HEK293T (cell line): ENCODE results near the gene CLIC4.

Source experiments
- CTCF ChIA-PET: fragments of 350-600 bp; formaldehyde crosslinking; extraction: SDS; loops from one replicate; lab custom pipeline; 2021; ENCODE audit warnings: antibody characterized with exemption, inconsistent platforms; lab: Yijun Ruan, JAX
- POLR2A ChIA-PET: fragments of 350-600 bp; formaldehyde crosslinking; extraction: SDS; loops from one replicate; lab custom pipeline; 2020; ENCODE audit warnings: antibody characterized with exemption, inconsistent platforms; lab: Yijun Ruan, JAX
- DNase-seq: peaks from one replicate; pipeline ENCODE4 v3.0.0; 2012; ENCODE audit warnings: mixed read lengths; ENCODE audit errors: extremely low spot score
- ARNT ChIP-seq: fragments of 450-650 bp; IDR thresholded peaks from 2 replicates; pipeline ENCODE4 v1.6.1; 2017; ENCODE audit warnings: mild to moderate bottlenecking
- BHLHE40 ChIP-seq: fragments of 450-650 bp; IDR thresholded peaks from 2 replicates; pipeline ENCODE4 v1.6.1; 2016; ENCODE audit warnings: mild to moderate bottlenecking, moderate library complexity, borderline replicate concordance
- CTBP1 ChIP-seq: fragments of 450-650 bp; IDR thresholded peaks from 2 replicates; pipeline ENCODE4 v1.6.1; 2016; ENCODE audit warnings: borderline replicate concordance
- ELF4 ChIP-seq: fragments of 450-650 bp; IDR thresholded peaks from 2 replicates; pipeline ENCODE4 v1.6.1; 2017; ENCODE audit warnings: antibody characterized with exemption
- FOXA1 ChIP-seq: fragments of 450-650 bp; IDR thresholded peaks from 2 replicates; pipeline ENCODE4 v1.6.1; 2016; ENCODE audit warnings: mild to moderate bottlenecking
- FOXK2 ChIP-seq: fragments of 450-650 bp; IDR thresholded peaks from 2 replicates; pipeline ENCODE4 v1.6.1; 2016; ENCODE audit warnings: mild to moderate bottlenecking
- FOXM1 ChIP-seq: fragments of 450-650 bp; IDR thresholded peaks from 2 replicates; pipeline ENCODE4 v1.6.1; 2017; ENCODE audit warnings: mild to moderate bottlenecking, borderline replicate concordance
- HDGF ChIP-seq: fragments of 450-650 bp; IDR thresholded peaks from 2 replicates; pipeline ENCODE4 v1.6.1; 2017; ENCODE audit warnings: antibody characterized with exemption, borderline replicate concordance
- L3MBTL2 ChIP-seq: fragments of 450-650 bp; conservative IDR thresholded peaks from 2 replicates; pipeline ENCODE4 v1.6.1; 2016; ENCODE audit warnings: mild to moderate bottlenecking
- LEF1 ChIP-seq: fragments of 450-650 bp; IDR thresholded peaks from 2 replicates; pipeline ENCODE4 v1.6.1; 2017; ENCODE audit warnings: mild to moderate bottlenecking, borderline replicate concordance
- NFRKB ChIP-seq: fragments of 450-650 bp; IDR thresholded peaks from 2 replicates; pipeline ENCODE4 v1.6.1; 2016; ENCODE audit warnings: mild to moderate bottlenecking, moderate library complexity
- PKNOX1 ChIP-seq: fragments of 450-650 bp; IDR thresholded peaks from 2 replicates; pipeline ENCODE4 v1.6.1; 2016
- SP1 ChIP-seq: fragments of 450-650 bp; IDR thresholded peaks from 2 replicates; pipeline ENCODE4 v1.6.1; 2017
- SUZ12 ChIP-seq: fragments of 450-650 bp; IDR thresholded peaks from 2 replicates; pipeline ENCODE4 v1.6.1; 2016; ENCODE audit warnings: mild to moderate bottlenecking
- TARDBP ChIP-seq: fragments of 450-650 bp; IDR thresholded peaks from 2 replicates; pipeline ENCODE4 v1.6.1; 2016
- ZNF384 ChIP-seq: fragments of 450-650 bp; IDR thresholded peaks from 2 replicates; pipeline ENCODE4 v1.6.1; 2016

CLIC4 gene

GRCh38 chr1:24872061-24872850 is 127.0 kb downstream of the CLIC4 start:
- CTCF ChIA-PET, result no interaction called here
- no peak for DNase-seq
- POLR2A ChIA-PET, result no interaction called here
- no peak for TF ChIP-seq NFRKB
- TF ChIP-seq ARNT, result no peak
- no peak for TF ChIP-seq FOXM1
- TF ChIP-seq LEF1, result no peak
- TF ChIP-seq SUZ12, result no peak
- TF ChIP-seq FOXA1, result no peak
- no peak for TF ChIP-seq FOXK2
- TF ChIP-seq PKNOX1, result no peak

- CTCF ChIA-PET, result no interaction called here
- no peak for TF ChIP-seq ARNT
- TF ChIP-seq TARDBP, result no peak
- TF ChIP-seq FOXA1, result no peak
- no peak for TF ChIP-seq FOXK2
- TF ChIP-seq LEF1, result no peak
- TF ChIP-seq PKNOX1, result no peak
- no peak for TF ChIP-seq CTBP1
- no peak for TF ChIP-seq SUZ12
- no peak for TF ChIP-seq ZNF384
- TF ChIP-seq ELF4, result no peak
- no peak for TF ChIP-seq NFRKB
- no peak for TF ChIP-seq FOXM1
- no peak for TF ChIP-seq BHLHE40
- TF ChIP-seq HDGF, result no peak
- no peak for TF ChIP-seq L3MBTL2
- TF ChIP-seq SP1, result no peak
- POLR2A ChIA-PET, result no interaction called here
- no peak for DNase-seq
Measured at GRCh38 chr1:24873148-24873547, 127.9 kb downstream of the CLIC4 start.

GRCh38 chr1:24874056-24874455 is 128.8 kb downstream of the CLIC4 start:
- ChIA-PET CTCF (interaction anchor here (0.6 to 0.7 kb wide), 2 partner anchors 25 to 26 kb away, joined by 3 to 4 read pairs; no protein-coding TSS in a partner anchor), POLR2A (interaction anchor here (0.5 kb wide), 1 partner anchor 198 kb away, joined by 3 read pairs; no protein-coding TSS in a partner anchor)
- DNase-seq, result no peak
- no peak for TF ChIP-seq HDGF
- no peak for TF ChIP-seq L3MBTL2
- no peak for TF ChIP-seq SP1
- TF ChIP-seq ZNF384, result no peak
- TF ChIP-seq TARDBP, result no peak
- TF ChIP-seq ARNT, result no peak
- TF ChIP-seq PKNOX1, result no peak
- no peak for TF ChIP-seq FOXA1

GRCh38 chr1:24874611-24875234 is 129.5 kb downstream of the CLIC4 start:
- ChIA-PET CTCF (interaction anchor here (0.6 kb wide), 2 partner anchors 26 to 99 kb away, joined by 3 to 4 read pairs; no protein-coding TSS in a partner anchor), POLR2A (interaction anchor here (0.5 kb wide), 1 partner anchor 197 kb away, joined by 3 read pairs; no protein-coding TSS in a partner anchor)
- TF ChIP-seq HDGF (no peak), BHLHE40 (no peak), FOXK2 (no peak), ELF4 (no peak), FOXA1 (no peak), SUZ12 (no peak), TARDBP (no peak), FOXM1 (no peak), NFRKB (no peak), SP1 (no peak), ZNF384 (no peak), LEF1 (no peak), PKNOX1 (no peak), L3MBTL2 (no peak), CTBP1 (no peak), ARNT (no peak)
- DNase-seq, result no peak

GRCh38 chr1:24875257-24875656 is 130.0 kb downstream of the CLIC4 start:
- DNase-seq, result no peak
- CTCF ChIA-PET, result interaction anchor here (0.6 kb wide), 1 partner anchor 98 kb away, joined by 3 read pairs; no protein-coding TSS in a partner anchor
- POLR2A ChIA-PET, result no interaction called here
- no peak for TF ChIP-seq L3MBTL2
- no peak for TF ChIP-seq HDGF
- no peak for TF ChIP-seq SUZ12
- TF ChIP-seq ARNT, result no peak
- no peak for TF ChIP-seq ELF4
- TF ChIP-seq ZNF384, result no peak
- TF ChIP-seq SP1, result no peak
